Measurements from ENCODE around the gene GPR26.

DNA sequence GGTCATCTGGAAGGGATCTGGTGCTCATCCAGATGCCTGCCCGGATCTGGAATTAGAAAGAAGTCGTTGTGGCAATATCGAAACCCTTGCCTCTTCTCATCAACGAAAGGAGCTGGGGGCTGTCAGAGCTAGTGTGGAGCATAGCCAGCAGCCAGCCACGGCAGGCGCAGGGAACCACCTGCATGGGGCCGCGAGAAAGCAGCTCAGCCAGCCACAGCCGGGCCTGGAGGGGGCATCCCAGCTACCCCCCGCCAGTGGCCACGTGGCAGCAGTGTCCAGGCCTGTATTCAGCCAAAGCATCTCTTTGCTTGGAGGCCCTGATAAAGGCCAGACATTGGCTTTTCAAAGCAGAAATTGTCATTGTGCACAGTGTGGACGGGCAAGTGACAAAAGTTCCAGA, 19.1 kb downstream of the GPR26 start:
- no peak for TF ChIP-seq BHLHE40 (IDR thresholded peaks at IDR 0.05; ENCODE audit: borderline replicate concordance)
- no peak for TF ChIP-seq FOXM1 (IDR thresholded peaks at IDR 0.05; ENCODE audit: borderline replicate concordance)
- no peak for TF ChIP-seq TARDBP (IDR thresholded peaks at IDR 0.05)
- no peak for TF ChIP-seq SP1 (IDR thresholded peaks at IDR 0.05)
- TF ChIP-seq, protein P1, sequence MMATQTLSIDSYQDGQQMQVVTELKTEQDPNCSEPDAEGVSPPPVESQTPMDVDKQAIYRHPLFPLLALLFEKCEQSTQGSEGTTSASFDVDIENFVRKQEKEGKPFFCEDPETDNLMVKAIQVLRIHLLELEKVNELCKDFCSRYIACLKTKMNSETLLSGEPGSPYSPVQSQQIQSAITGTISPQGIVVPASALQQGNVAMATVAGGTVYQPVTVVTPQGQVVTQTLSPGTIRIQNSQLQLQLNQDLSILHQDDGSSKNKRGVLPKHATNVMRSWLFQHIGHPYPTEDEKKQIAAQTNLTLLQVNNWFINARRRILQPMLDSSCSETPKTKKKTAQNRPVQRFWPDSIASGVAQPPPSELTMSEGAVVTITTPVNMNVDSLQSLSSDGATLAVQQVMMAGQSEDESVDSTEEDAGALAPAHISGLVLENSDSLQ (IDR thresholded peaks at IDR 0.05), result no peak
- TF ChIP-seq ZNF384 (IDR thresholded peaks at IDR 0.05), result no peak
- no peak for TF ChIP-seq FOXA1 (IDR thresholded peaks at IDR 0.05)
- TF ChIP-seq ELF4 (IDR thresholded peaks at IDR 0.05), result no peak
- TF ChIP-seq HDGF (IDR thresholded peaks at IDR 0.05; ENCODE audit: borderline replicate concordance), result no peak
- TF ChIP-seq NFRKB (IDR thresholded peaks at IDR 0.05), result no peak
- no peak for TF ChIP-seq CTBP1 (IDR thresholded peaks at IDR 0.05; ENCODE audit: borderline replicate concordance)
- TF ChIP-seq ARNT (IDR thresholded peaks at IDR 0.05), result no peak
